Activated CD4-positive, alpha-beta T cell treated with anti-CD3 and anti-CD28 coated beads, Interleukin-2, amount 10 ng/mL, durations not matched to agents 7 days and 5 days (primary cell): ENCODE results near the gene BEST2. TPM values are rescaled to one million over a fixed set of nuclear protein-coding genes. Genes with fewer than 3 reads are reported as not detected.
A peak's percentile ranks its signal among the peaks of the same experiment; 100 is the strongest.
"Not testable (repeated sequence)": the region's sequence is repeated elsewhere in the genome, so short reads cannot be mapped to it uniquely, and the experiment has no call there.

ENCODE experiments used
- CTCF ChIA-PET: fragments of 350-600 bp; sonication (Branson Sonifier 250); formaldehyde crosslinking; loops from one replicate; lab custom pipeline; 2021; ENCODE audit warnings: antibody characterized with exemption; lab: Charles Lee
- POLR2A ChIA-PET: fragments of 350-600 bp; sonication (Branson Sonifier 250); formaldehyde crosslinking; loops from one replicate; lab custom pipeline; 2021; ENCODE audit warnings: antibody characterized with exemption; lab: Charles Lee
- DNase-seq: peaks from one replicate; pipeline ENCODE4 v3.0.0-alpha.2; 2020
- H3K27ac Mint-ChIP-seq: one replicate; pipeline ENCODE4 v1.8.0; 2021; ENCODE audit warnings: mild to moderate bottlenecking, moderate library complexity, mixed read lengths
- H3K27me3 Mint-ChIP-seq: one replicate; pipeline ENCODE4 v1.8.0; 2021; ENCODE audit warnings: mixed read lengths
- H3K36me3 Mint-ChIP-seq: one replicate; pipeline ENCODE4 v1.8.0; 2021; ENCODE audit warnings: low read depth, mixed read lengths
- H3K4me1 Mint-ChIP-seq: one replicate; pipeline ENCODE4 v1.8.0; 2021; ENCODE audit warnings: mixed read lengths
- H3K4me3 Mint-ChIP-seq: one replicate; pipeline ENCODE4 v1.8.0; 2021; ENCODE audit warnings: mild to moderate bottlenecking, moderate library complexity, mixed read lengths
- H3K9me3 Mint-ChIP-seq: one replicate; pipeline ENCODE4 v1.8.0; 2021; ENCODE audit warnings: mixed read lengths
- total RNA-seq, 2 experiments: library from RNA; stranded (reverse); gene quantifications; one replicate each; pipeline ENCODE4 v1.2.3, GENCODE V29; 2021

BEST2 gene
- total RNA-seq, result not detected

GRCh38 chr19:12751635-12752034, at the start of gene BEST2:
Gene BEST2, plus strand, starts transcription at chr19:12751791. Its CDS starts 802 bp downstream, at chr19:12752593.
- no peak for DNase-seq
- H3K9me3 Mint-ChIP-seq, result peaks cover 9% of the 10 kb centered on the region
- POLR2A ChIA-PET, result no interaction called here
- peaks cover 4% of the 10 kb centered on the region for H3K4me1 Mint-ChIP-seq
- peaks cover 17% of the 10 kb centered on the region for H3K36me3 Mint-ChIP-seq
- H3K27me3 Mint-ChIP-seq, result peaks cover 7% of the 10 kb centered on the region
- H3K4me3 Mint-ChIP-seq, result no peak within 1 kb of the TSS
- H3K27ac Mint-ChIP-seq, result no peak within 1 kb of the TSS
- CTCF ChIA-PET, result interaction anchor here (2.8 kb wide), 1 partner anchor 9 kb away, joined by 10 read pairs; no protein-coding TSS in a partner anchor

GRCh38 chr19:12703046-12703445, 48.5 kb upstream of the BEST2 start:
- DNase-seq, result no peak
- no peaks in the 10 kb centered on the region for H3K9me3 Mint-ChIP-seq
- H3K27ac Mint-ChIP-seq, result no peak overlapping the region
- no peaks in the 10 kb centered on the region for H3K27me3 Mint-ChIP-seq
- peaks cover 2% of the 10 kb centered on the region for H3K4me1 Mint-ChIP-seq
- ChIA-PET CTCF (interaction anchor here (1.5 kb wide), 1 partner anchor 94 kb away, joined by 3 read pairs; no protein-coding TSS in a partner anchor), POLR2A (no interaction called here)
- H3K4me3 Mint-ChIP-seq, result no peak overlapping the region
- peaks cover 42% of the 10 kb centered on the region for H3K36me3 Mint-ChIP-seq

GRCh38 chr19:12705169-12705568, 46.4 kb upstream of the BEST2 start:
- ChIA-PET POLR2A (no interaction called here), CTCF (interaction anchor here (1.6 kb wide), 1 partner anchor 8 kb away, joined by 3 read pairs; the partner anchor contains the start of gene FBXW9)
- no peaks in the 10 kb centered on the region for H3K9me3 Mint-ChIP-seq
- H3K4me3 Mint-ChIP-seq, result no peak overlapping the region
- peaks cover 40% of the 10 kb centered on the region for H3K36me3 Mint-ChIP-seq
- DNase-seq, result no peak
- H3K27ac Mint-ChIP-seq, result no peak overlapping the region
- no peaks in the 10 kb centered on the region for H3K27me3 Mint-ChIP-seq
- no peaks in the 10 kb centered on the region for H3K4me1 Mint-ChIP-seq

- no peak for DNase-seq
- H3K9me3 Mint-ChIP-seq, result no peaks in the 10 kb centered on the region
- H3K4me3 Mint-ChIP-seq, result no peak overlapping the region
- ChIA-PET POLR2A (interaction anchor here (0.5 to 0.6 kb wide), 2 partner anchors 11 to 108 kb away, joined by 3 to 4 read pairs; no protein-coding TSS in a partner anchor), CTCF (interaction anchor here (1.6 kb wide), 1 partner anchor 9 kb away, joined by 3 read pairs; the partner anchor contains the start of gene FBXW9)
- H3K27ac Mint-ChIP-seq, result no peak overlapping the region
- H3K36me3 Mint-ChIP-seq, result peaks cover 46% of the 10 kb centered on the region
- no peaks in the 10 kb centered on the region for H3K27me3 Mint-ChIP-seq
- H3K4me1 Mint-ChIP-seq, result no peaks in the 10 kb centered on the region
These were observed 45.8 kb upstream of the BEST2 start for GRCh38 chr19:12705654-12706331.

GRCh38 chr19:12706332-12706718, 45.3 kb upstream of the BEST2 start:
- Mint-ChIP-seq H3K9me3 (no peaks in the 10 kb centered on the region), H3K27me3 (no peaks in the 10 kb centered on the region), H3K27ac (no peak overlapping the region), H3K4me1 (no peaks in the 10 kb centered on the region), H3K4me3 (no peak overlapping the region), H3K36me3 (peaks cover 46% of the 10 kb centered on the region)
- CTCF ChIA-PET, result interaction anchor here (1.6 kb wide), 1 partner anchor 9 kb away, joined by 3 read pairs; the partner anchor contains the start of gene FBXW9
- no peak for DNase-seq
- POLR2A ChIA-PET, result interaction anchor here (0.6 kb wide), 1 partner anchor 11 kb away, joined by 3 read pairs; no protein-coding TSS in a partner anchor

- ChIA-PET POLR2A (no interaction called here), CTCF (interaction anchor here (0.6 to 1.0 kb wide), 5 partner anchors 14 to 550 kb away, joined by 3 to 5 read pairs (median 4); no protein-coding TSS in a partner anchor)
- Mint-ChIP-seq H3K27ac (no peak overlapping the region), H3K4me3 (no peak overlapping the region), H3K36me3 (peaks cover 48% of the 10 kb centered on the region), H3K4me1 (no peaks in the 10 kb centered on the region), H3K9me3 (no peaks in the 10 kb centered on the region), H3K27me3 (no peaks in the 10 kb centered on the region)
- no peak for DNase-seq
These were observed 43.0 kb upstream of the BEST2 start for GRCh38 chr19:12708641-12709040.

GRCh38 chr19:12711187-12711586, 40.4 kb upstream of the BEST2 start:
- H3K36me3 Mint-ChIP-seq, result peaks cover 50% of the 10 kb centered on the region
- DNase-seq, result no peak
- ChIA-PET POLR2A (no interaction called here), CTCF (no interaction called here)
- no peaks in the 10 kb centered on the region for H3K27me3 Mint-ChIP-seq
- H3K4me3 Mint-ChIP-seq, result no peak overlapping the region
- no peak overlapping the region for H3K27ac Mint-ChIP-seq
- H3K4me1 Mint-ChIP-seq, result no peaks in the 10 kb centered on the region
- no peaks in the 10 kb centered on the region for H3K9me3 Mint-ChIP-seq

- POLR2A ChIA-PET, H3K4me3 Mint-ChIP-seq, H3K27ac Mint-ChIP-seq, H3K9me3 Mint-ChIP-seq, DNase-seq, H3K27me3 Mint-ChIP-seq, CTCF ChIA-PET, H3K4me1 Mint-ChIP-seq: not testable (repeated sequence)
- peaks cover 46% of the 10 kb centered on the region for H3K36me3 Mint-ChIP-seq
These were observed 39.5 kb upstream of the BEST2 start for GRCh38 chr19:12712077-12712476.

- H3K27ac Mint-ChIP-seq, H3K4me1 Mint-ChIP-seq, H3K27me3 Mint-ChIP-seq, POLR2A ChIA-PET, DNase-seq, H3K9me3 Mint-ChIP-seq, H3K4me3 Mint-ChIP-seq: not testable (repeated sequence)
- peaks cover 47% of the 10 kb centered on the region for H3K36me3 Mint-ChIP-seq
- CTCF ChIA-PET, result interaction anchor here (1.0 to 1.4 kb wide), 2 partner anchors 9 to 45 kb away, joined by 3 read pairs; no protein-coding TSS in a partner anchor
These were observed 38.3 kb upstream of the BEST2 start for GRCh38 chr19:12713304-12713703.

- Mint-ChIP-seq H3K9me3 (no peaks in the 10 kb centered on the region), H3K27me3 (no peaks in the 10 kb centered on the region), H3K36me3 (peaks cover 52% of the 10 kb centered on the region), H3K4me1 (peaks cover 13% of the 10 kb centered on the region), H3K27ac (no peak overlapping the region), H3K4me3 (no peak overlapping the region)
- DNase-seq, result no peak
- POLR2A ChIA-PET, result no interaction called here
- CTCF ChIA-PET, result interaction anchor here (1.9 kb wide), 1 partner anchor 19 kb away, joined by 6 read pairs; no protein-coding TSS in a partner anchor
These were observed 36.5 kb upstream of the BEST2 start for GRCh38 chr19:12715102-12715501.

- no peak for DNase-seq
- no peaks in the 10 kb centered on the region for H3K9me3 Mint-ChIP-seq
- H3K4me3 Mint-ChIP-seq, result no peak overlapping the region
- H3K27me3 Mint-ChIP-seq, result no peaks in the 10 kb centered on the region
- H3K27ac Mint-ChIP-seq, result no peak overlapping the region
- CTCF ChIA-PET, result interaction anchor here (1.9 kb wide), 1 partner anchor 18 kb away, joined by 6 read pairs; no protein-coding TSS in a partner anchor
- peaks cover 19% of the 10 kb centered on the region for H3K4me1 Mint-ChIP-seq
- peaks cover 49% of the 10 kb centered on the region for H3K36me3 Mint-ChIP-seq
- POLR2A ChIA-PET, result no interaction called here
These were observed 35.7 kb upstream of the BEST2 start for GRCh38 chr19:12715929-12716328.

- H3K27ac Mint-ChIP-seq, result peak overlapping the region; percentile 87
These were observed 31.3 kb upstream of the BEST2 start for GRCh38 chr19:12720296-12720695.

More at GRCh38 chr19:12720296-12720695, 31.3 kb upstream of the BEST2 start:
- H3K4me1 Mint-ChIP-seq, result peaks cover 39% of the 10 kb centered on the region
- CTCF ChIA-PET, result interaction anchor here (0.5 to 2.1 kb wide), 2 partner anchors 13 to 1117 kb away, joined by 3 to 6 read pairs; no protein-coding TSS in a partner anchor
- no peak for DNase-seq
- H3K9me3 Mint-ChIP-seq, result no peaks in the 10 kb centered on the region
- peak overlapping the region; percentile 79 for H3K4me3 Mint-ChIP-seq
- POLR2A ChIA-PET, result no interaction called here
- peaks cover 32% of the 10 kb centered on the region for H3K36me3 Mint-ChIP-seq
- no peaks in the 10 kb centered on the region for H3K27me3 Mint-ChIP-seq
